Stimulated activated naive CD8-positive, alpha-beta T cell treated with anti-CD3 and anti-CD28 coated beads, Interleukin-15, Interleukin-2, amounts not matched to agents 100 ng/mL and 50 ng/mL, for 24 hours (primary cell): Measurements from ENCODE around the gene MTHFD2L.

ENCODE experiments used
- H3K27ac Mint-ChIP-seq: one replicate; pipeline ENCODE4 v1.8.0; 2021; ENCODE audit warnings: mild to moderate bottlenecking, mixed read lengths
- H3K27me3 Mint-ChIP-seq: one replicate; pipeline ENCODE4 v1.8.0; 2021; ENCODE audit warnings: mixed read lengths
- H3K36me3 Mint-ChIP-seq: one replicate; pipeline ENCODE4 v1.8.0; 2021; ENCODE audit warnings: low read depth, mixed read lengths
- H3K4me1 Mint-ChIP-seq: one replicate; pipeline ENCODE4 v1.8.0; 2021; ENCODE audit warnings: low read depth, mixed read lengths
- H3K4me3 Mint-ChIP-seq: one replicate; pipeline ENCODE4 v1.8.0; 2021; ENCODE audit warnings: mild to moderate bottlenecking, mixed read lengths
- H3K9me3 Mint-ChIP-seq: one replicate; pipeline ENCODE4 v1.8.0; 2021; ENCODE audit warnings: mixed read lengths

Gene MTHFD2L

DNA sequence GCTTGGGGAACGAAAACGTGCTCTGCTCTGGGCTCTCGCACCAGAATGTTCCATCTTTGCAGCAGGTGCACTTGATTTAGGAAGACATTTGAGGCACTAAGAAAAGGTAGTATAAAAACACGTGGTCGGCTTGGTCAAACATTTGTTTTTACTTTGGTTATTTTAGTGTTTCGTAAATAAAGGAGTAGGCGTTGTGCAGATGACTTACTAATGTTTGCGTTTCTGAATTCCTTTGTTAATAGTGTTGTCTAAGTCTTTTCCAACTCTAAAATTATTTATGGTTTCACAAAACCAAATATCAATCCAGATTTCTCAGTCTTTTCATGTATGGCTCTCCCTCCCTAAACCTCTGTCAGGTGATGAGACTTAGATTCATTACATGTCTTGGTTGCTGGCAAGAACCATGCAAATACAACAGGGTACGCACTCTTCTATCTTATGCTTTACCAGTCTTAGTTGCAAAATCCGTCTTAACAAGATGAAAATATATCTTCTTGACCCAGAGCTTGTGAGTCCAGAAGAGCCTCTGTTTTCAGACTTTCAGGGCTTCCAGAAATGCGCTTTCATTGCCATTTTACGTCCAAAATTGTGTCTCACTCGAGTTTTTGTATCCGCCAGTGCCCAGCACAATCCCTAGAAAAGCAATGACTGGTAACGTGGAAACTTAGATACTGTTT is 686 bp downstream of the MTHFD2L start:
- Mint-ChIP-seq H3K4me3 (peak overlapping the region; percentile 85), H3K36me3 (peaks cover 40% of the 10 kb centered on the region), H3K4me1 (peaks cover 31% of the 10 kb centered on the region), H3K27ac (peak overlapping the region; percentile 96), H3K27me3 (peaks cover 4% of the 10 kb centered on the region), H3K9me3 (no peaks in the 10 kb centered on the region)

DNA sequence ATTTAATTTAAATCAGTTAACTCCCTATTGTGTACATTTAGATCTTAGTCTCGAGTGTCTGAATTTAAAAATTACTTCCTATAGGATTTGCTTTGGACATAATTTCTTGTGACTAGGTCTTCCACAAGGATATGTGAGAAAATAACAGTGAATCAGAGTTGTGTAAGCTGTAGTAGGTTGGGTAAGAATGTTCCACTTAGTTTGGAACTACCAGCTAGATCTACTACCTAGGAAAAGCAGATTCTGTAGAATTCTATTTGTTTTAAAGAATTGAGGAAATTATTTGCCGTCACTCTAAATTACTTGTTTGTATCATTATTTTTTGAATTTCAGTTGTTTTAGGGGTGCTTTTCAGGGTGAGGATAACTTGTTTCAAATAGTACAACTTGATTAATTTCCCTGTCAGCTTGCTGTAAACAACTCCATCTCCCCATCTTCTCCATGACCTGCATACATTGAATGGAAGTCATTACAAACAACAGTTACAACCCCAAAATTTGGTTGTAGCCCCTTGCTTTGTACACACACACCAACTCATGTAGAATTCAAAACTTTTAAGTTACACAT is 1.3 kb downstream of the MTHFD2L start:
- Mint-ChIP-seq H3K27me3 (peaks cover 4% of the 10 kb centered on the region), H3K9me3 (no peaks in the 10 kb centered on the region), H3K4me3 (peak overlapping the region; percentile 85), H3K27ac (peak overlapping the region; percentile 96), H3K4me1 (peaks cover 31% of the 10 kb centered on the region), H3K36me3 (peaks cover 44% of the 10 kb centered on the region)

DNA sequence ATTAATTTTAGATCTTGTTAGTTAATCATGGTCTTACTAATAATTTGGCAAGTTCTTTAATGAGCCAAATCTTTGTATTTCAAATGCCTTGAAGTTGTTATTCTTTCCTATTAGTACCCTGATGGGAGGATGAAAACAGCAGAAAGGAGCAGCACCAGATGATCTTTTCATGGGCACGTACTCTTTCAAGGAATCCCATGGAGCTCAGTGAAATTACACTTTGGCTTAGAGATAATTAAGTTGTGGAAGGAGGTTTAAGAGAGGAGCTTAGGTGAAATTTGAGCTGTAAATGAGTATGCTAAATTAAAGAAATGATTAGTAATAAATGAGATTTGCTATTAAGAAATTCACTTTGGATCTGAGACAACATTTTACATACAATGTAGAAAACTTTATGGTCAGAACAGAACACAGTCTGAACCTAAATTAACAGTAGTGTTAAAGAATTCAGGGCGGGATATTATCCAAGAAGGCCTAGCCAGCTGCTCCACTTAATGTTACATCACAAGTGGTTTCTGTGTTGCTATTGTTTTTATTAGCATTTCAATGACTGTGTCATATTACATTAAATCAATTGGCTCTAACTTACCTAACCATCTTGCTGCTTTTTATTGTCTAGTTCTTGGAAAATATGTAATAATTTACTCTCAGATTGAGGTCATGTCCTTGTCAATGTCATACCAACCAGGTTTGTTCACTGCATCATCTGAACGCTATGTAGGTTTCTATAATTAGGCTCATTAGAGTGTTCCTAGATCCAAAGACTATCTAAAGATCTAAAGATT is 3.9 kb downstream of the MTHFD2L start:
- Mint-ChIP-seq H3K4me3 (no peak overlapping the region), H3K4me1 (peaks cover 31% of the 10 kb centered on the region), H3K27me3 (peaks cover 1% of the 10 kb centered on the region), H3K27ac (no peak overlapping the region), H3K36me3 (peaks cover 56% of the 10 kb centered on the region), H3K9me3 (no peaks in the 10 kb centered on the region)

DNA sequence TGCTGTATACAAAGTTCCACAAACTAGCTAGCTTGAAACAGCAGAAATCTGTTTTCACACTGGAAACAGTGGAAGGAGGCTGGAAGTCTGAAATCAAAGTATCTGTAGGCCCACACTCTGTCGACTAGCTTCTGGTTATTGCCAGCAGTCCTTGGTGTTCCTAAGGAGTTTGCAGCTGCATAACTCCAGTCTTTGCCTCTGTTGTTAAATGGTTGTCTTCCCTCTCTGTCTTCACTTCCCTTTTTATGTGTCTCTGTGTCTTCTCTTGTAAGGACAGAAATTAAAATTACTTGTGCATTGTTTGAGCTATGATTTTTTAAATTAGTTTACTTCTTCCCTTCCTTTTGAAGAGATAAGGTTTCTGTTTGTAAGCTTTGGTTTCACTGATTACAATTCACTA is 8.2 kb downstream of the MTHFD2L start:
- Mint-ChIP-seq H3K36me3 (peaks cover 37% of the 10 kb centered on the region), H3K27ac (no peak overlapping the region), H3K27me3 (no peaks in the 10 kb centered on the region), H3K4me3 (no peak overlapping the region), H3K9me3 (no peaks in the 10 kb centered on the region), H3K4me1 (peaks cover 17% of the 10 kb centered on the region)

DNA sequence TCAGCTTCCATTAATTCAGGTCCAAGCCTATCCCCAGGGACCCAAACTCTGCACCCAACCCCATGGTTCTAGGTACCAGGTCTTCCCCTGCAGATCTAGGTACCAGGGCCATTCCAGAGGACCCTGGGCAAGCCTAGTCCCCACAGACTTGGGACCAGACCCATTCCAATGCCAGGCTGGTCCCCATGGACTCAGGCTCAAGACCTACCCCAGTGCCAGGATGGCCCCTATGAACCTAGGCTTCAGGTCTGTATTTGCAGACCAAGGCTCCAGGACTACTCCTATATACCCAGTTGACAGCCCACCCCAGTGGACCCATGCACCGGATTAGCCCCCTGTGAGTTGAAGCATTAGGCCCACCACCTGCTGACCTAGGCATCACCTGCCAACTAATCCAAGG is 8.9 kb downstream of the MTHFD2L start:
- Mint-ChIP-seq H3K27me3 (no peaks in the 10 kb centered on the region), H3K9me3 (no peaks in the 10 kb centered on the region), H3K36me3 (peaks cover 30% of the 10 kb centered on the region), H3K27ac (no peak overlapping the region), H3K4me3 (no peak overlapping the region), H3K4me1 (peaks cover 11% of the 10 kb centered on the region)

DNA sequence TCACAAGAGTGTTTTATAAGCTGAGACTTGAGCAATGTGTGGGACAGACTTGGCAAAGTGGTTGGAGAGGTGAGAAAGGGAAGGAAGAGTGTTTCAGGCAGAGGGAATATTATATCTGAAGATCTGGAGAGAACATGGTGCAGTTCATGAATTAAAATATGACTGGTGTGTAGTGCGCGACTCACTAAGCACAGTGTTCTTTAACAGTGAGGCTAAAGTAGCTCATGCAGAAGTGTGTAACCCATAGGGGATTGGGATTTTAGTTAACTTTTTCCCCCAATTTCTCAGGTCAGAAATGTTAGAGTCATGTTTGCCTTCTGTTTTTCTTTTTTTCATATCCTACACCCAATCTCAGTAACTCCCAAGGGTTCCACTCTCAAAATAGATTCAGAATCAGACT is 9.7 kb downstream of the MTHFD2L start:
- H3K27ac Mint-ChIP-seq, result no peak overlapping the region
- H3K36me3 Mint-ChIP-seq, result peaks cover 23% of the 10 kb centered on the region
- H3K4me1 Mint-ChIP-seq, result peaks cover 11% of the 10 kb centered on the region
- no peak overlapping the region for H3K4me3 Mint-ChIP-seq
- H3K27me3 Mint-ChIP-seq, result no peaks in the 10 kb centered on the region
- no peaks in the 10 kb centered on the region for H3K9me3 Mint-ChIP-seq

DNA sequence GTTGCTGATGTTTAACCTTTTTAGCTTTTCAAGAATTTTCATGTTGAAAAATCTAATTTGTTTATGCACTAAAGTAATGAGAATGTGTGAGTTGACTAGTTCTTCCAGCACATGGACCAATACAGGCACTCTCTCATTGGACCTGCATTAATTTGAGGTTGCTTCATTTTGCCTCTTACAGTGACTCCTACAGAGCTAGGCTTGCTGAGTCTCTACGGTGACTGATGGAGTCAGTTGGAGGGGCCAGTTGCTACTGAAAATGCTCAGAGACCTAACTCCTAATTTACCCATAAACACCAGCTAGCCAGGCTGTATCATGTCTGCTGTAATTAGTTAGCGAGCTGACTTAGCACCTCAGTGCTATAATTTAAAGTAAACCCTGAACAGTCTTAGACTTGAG is 10.9 kb downstream of the MTHFD2L start:
- H3K9me3 Mint-ChIP-seq, result no peaks in the 10 kb centered on the region
- H3K4me3 Mint-ChIP-seq, result no peak overlapping the region
- H3K4me1 Mint-ChIP-seq, result peaks cover 11% of the 10 kb centered on the region

DNA sequence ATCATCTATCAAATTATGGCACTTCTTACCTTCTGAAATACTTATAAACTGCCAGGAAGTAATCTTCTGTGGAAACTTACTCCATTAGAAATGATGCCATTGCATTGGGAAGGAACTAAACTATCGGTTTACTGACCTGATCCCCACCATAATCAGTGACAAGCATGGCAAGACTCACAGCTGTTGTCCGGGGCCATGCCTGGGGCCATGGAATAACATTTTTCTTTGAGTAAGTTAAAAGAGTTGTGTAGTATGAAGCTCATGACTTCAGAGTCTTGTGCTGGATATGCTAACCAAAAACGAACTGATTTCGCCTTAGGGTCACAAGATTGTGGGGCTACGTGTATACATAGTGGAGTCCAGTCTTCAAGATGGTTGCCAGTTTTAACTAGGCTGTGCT is 15.4 kb downstream of the MTHFD2L start:
- no peaks in the 10 kb centered on the region for H3K9me3 Mint-ChIP-seq
- peaks cover under 1% of the 10 kb centered on the region for H3K4me1 Mint-ChIP-seq
- H3K27me3 Mint-ChIP-seq, result no peaks in the 10 kb centered on the region
- H3K36me3 Mint-ChIP-seq, result peaks cover 15% of the 10 kb centered on the region
- no peak overlapping the region for H3K4me3 Mint-ChIP-seq
- H3K27ac Mint-ChIP-seq, result no peak overlapping the region

More for the DNA sequence above, 10.9 kb downstream of the MTHFD2L start:
- Mint-ChIP-seq H3K36me3 (peaks cover 14% of the 10 kb centered on the region), H3K27me3 (no peaks in the 10 kb centered on the region), H3K27ac (no peak overlapping the region)

DNA sequence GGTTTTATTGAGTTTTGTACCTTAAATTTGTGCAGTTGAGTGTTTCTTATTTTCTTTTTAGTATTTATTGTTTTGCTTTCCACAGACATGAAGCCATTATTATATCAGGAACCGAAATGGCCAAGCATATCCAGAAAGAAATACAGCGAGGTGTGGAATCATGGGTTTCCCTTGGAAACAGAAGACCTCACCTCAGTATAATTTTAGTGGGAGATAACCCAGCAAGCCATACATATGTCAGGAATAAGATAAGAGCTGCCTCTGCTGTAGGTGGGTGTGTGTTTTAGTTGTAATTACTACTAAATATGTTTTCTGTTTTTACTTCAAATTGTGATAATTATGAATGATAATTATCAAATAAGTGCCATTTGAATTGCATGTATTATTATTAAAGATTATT is 16.5 kb downstream of the MTHFD2L start:
- no peak overlapping the region for H3K4me3 Mint-ChIP-seq
- H3K27ac Mint-ChIP-seq, result no peak overlapping the region
- H3K4me1 Mint-ChIP-seq, result no peaks in the 10 kb centered on the region
- no peaks in the 10 kb centered on the region for H3K9me3 Mint-ChIP-seq
- H3K27me3 Mint-ChIP-seq, result no peaks in the 10 kb centered on the region
- H3K36me3 Mint-ChIP-seq, result peaks cover 15% of the 10 kb centered on the region

DNA sequence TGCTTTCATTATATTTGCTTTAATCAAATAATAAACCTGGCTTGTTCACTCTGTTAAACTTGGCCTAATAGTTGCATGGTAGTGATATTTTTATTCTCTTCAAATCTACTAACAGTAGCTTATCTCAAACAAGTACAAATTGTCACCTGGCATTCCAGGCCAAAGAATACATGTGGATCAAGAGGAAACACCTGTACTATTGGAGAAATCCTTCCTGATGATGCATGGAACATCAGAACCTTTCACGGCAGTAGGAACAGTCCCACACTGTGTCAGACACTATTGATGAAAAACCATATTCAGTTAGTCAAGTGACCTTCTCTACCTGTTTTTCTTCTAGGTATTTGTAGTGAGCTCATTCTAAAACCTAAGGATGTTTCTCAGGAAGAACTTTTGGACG is 17.0 kb downstream of the MTHFD2L start:
- Mint-ChIP-seq H3K27me3 (no peaks in the 10 kb centered on the region), H3K36me3 (peaks cover 15% of the 10 kb centered on the region), H3K9me3 (no peaks in the 10 kb centered on the region), H3K4me1 (no peaks in the 10 kb centered on the region), H3K4me3 (no peak overlapping the region), H3K27ac (no peak overlapping the region)

DNA sequence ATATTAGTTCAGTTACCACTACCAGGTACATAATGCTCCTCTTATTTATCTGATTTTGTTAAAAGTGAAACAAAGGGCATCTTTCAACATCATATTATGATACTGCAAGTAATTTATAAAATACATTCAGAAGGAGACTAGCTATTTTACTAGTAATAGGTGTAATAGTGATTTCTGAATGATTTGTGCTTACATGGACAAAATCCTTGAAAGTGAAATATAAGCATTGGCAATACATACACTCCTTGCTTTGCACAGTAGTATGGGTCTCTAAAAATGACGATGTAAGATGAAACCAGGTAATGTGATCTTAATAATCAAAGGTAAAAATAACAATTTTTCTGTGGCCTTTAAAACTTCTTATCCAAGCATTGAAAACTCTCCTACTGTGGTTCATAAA is 17.5 kb downstream of the MTHFD2L start:
- Mint-ChIP-seq H3K27ac (no peak overlapping the region), H3K36me3 (peaks cover 15% of the 10 kb centered on the region)

DNA sequence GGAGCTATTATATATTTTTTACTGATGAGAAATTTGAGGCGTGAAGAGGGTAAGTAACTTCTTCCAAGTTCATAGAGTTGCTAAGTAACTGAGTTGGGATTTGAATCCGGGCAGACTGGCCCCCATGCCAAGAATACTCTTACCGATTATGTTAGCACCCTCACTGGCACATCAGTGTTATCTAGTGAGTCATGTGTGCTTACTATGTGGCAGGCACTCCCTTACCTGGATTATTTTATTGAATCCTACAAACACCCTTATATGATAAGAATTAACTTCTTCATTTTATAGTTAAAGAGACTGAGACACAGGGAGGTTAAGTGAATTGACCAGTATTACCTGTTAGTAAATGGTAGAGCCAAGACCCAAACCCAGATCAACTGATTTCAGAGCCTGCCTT is 20.9 kb downstream of the MTHFD2L start:
- Mint-ChIP-seq H3K4me1 (no peaks in the 10 kb centered on the region), H3K9me3 (no peaks in the 10 kb centered on the region), H3K4me3 (no peak overlapping the region), H3K36me3 (peaks cover 15% of the 10 kb centered on the region), H3K27me3 (no peaks in the 10 kb centered on the region), H3K27ac (no peak overlapping the region)

More for the DNA sequence above, 17.5 kb downstream of the MTHFD2L start:
- Mint-ChIP-seq H3K9me3 (no peaks in the 10 kb centered on the region), H3K4me1 (no peaks in the 10 kb centered on the region), H3K27me3 (no peaks in the 10 kb centered on the region), H3K4me3 (no peak overlapping the region)

DNA sequence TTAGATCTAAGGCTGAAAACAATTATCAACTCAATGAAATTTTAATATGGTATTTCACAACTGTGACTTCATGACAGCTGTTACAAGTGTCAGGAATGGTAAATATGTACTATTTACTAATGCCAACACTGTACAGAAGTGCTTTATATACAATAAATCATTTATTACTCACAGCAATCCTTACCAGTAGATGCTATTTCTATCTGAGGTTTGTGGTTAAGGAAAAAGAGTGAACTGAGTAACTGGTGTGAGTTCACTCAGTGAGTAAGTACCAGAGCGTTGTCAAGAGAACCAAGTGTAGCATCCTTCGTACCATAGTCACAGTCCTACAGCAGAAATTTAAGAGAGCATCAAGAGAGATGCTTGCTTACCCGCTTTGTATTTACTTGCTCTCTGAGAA is 23.3 kb downstream of the MTHFD2L start:
- Mint-ChIP-seq H3K9me3 (no peaks in the 10 kb centered on the region), H3K36me3 (peaks cover 8% of the 10 kb centered on the region), H3K27ac (no peak overlapping the region), H3K4me3 (no peak overlapping the region), H3K4me1 (no peaks in the 10 kb centered on the region), H3K27me3 (no peaks in the 10 kb centered on the region)

DNA sequence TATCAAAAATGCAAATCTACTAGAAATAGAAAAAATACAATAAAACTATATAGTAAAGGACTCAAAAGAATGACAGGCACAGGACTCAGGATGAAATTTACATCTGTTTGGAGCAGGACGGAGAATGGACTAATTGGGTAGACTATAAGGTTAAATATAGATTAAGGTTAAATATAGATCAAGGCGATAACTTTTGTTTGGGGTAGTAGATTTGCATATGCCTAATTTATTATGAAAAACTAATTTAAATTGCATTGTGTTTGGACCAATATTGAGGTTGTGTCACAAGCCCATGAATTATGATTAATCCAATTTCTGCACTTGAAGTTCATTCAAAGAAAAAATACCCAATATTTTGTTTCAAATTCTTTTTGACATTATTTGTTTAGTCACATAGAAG is 31.0 kb downstream of the MTHFD2L start:
- Mint-ChIP-seq H3K27ac (no peak overlapping the region), H3K27me3 (no peaks in the 10 kb centered on the region), H3K4me1 (no peaks in the 10 kb centered on the region), H3K36me3 (no peaks in the 10 kb centered on the region), H3K4me3 (no peak overlapping the region), H3K9me3 (no peaks in the 10 kb centered on the region)

DNA sequence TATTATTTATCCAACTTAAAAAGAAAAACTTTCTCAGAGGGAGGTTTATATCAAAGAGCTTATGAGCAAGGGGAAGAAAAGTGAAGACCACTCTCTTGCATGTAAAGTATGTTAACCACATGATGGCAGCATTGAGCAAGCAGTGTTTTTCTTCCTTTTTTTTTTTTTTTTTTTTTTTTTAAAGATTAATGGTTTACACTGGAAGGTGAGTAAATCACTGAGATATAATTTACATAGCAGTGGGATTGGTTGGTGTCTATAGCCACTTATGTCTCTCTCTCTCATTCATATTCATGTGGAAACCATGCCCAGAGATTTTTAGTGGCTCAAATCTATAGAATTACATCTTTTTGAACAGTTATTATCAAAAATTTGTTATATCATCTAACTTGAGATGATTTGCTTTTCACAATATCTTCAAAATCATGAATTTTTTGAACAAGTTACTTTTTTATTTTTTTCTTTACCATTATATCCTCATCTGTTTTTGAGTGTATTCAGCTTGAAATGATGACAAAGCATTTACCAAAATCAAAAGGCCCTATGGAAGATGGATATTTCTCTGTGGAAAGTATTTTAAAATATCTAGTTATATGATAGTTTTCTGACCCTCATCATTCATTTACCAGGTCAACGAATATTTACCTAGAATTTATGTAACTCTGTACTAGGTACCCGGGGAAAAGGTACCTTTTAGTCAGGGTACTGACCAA is 31.6 kb downstream of the MTHFD2L start:
- Mint-ChIP-seq H3K4me1 (no peaks in the 10 kb centered on the region), H3K36me3 (no peaks in the 10 kb centered on the region), H3K27me3 (no peaks in the 10 kb centered on the region), H3K4me3 (no peak overlapping the region), H3K27ac (no peak overlapping the region), H3K9me3 (no peaks in the 10 kb centered on the region)
